ENCODE results near the gene ADAMTSL1. TPM values are rescaled to one million over a fixed set of nuclear protein-coding genes. Genes with fewer than 3 reads are reported as not detected.

Gene ADAMTSL1
- total and polyA plus RNA-seq, 2 of the 8 experiments (the other 6 are each of a cell fraction or from before 2014, with no cell fraction given): 0.84 to 1.1 TPM

GRCh38 chr9:18743421-18743820, 269.5 kb downstream of the ADAMTSL1 start (continued):
- no peak for TF ChIP-seq HDAC6 (IDR thresholded peaks at IDR 0.05; ENCODE audit: low read depth, low read length)
- no peak for TF ChIP-seq SP2 (IDR thresholded peaks at IDR 0.05; ENCODE audit: low read length)
- no peak for TF ChIP-seq TAF7 (optimal IDR thresholded peaks at IDR 0.05; ENCODE audit: borderline replicate concordance, low read depth, low read length)

All from H1 (cell line).